Measurements from ENCODE around the gene KLHL13.
"Not testable (repeated sequence)": the region's sequence is repeated elsewhere in the genome, so short reads cannot be mapped to it uniquely, and the experiment has no call there.

KLHL13 gene

GRCh38 chrX:118074196-118074595 is 42.4 kb downstream of the KLHL13 start:
- DNase-seq (ENCODE audit: extremely low read depth in 1 of 2, low read depth in 1 of 2): no peak

- DNase-seq (ENCODE audit: extremely low read depth in 1 of 2, low read depth in 1 of 2): no peak
Observed at GRCh38 chrX:118066867-118067515, 49.6 kb downstream of the KLHL13 start.

- DNase-seq (ENCODE audit: extremely low read depth in 1 of 2, low read depth in 1 of 2): no peak
Observed at GRCh38 chrX:118062817-118063615, 53.6 kb downstream of the KLHL13 start.

- DNase-seq (ENCODE audit: extremely low read depth in 1 of 2, low read depth in 1 of 2): no peak
Observed at GRCh38 chrX:118062048-118062789, 54.4 kb downstream of the KLHL13 start.

GRCh38 chrX:118058924-118059323 is 57.7 kb downstream of the KLHL13 start:
- DNase-seq (ENCODE audit: extremely low read depth in 1 of 2, low read depth in 1 of 2): no peak

- DNase-seq (ENCODE audit: extremely low read depth in 1 of 2, low read depth in 1 of 2): no peak
Observed at GRCh38 chrX:118056870-118057269, 59.7 kb downstream of the KLHL13 start.

GRCh38 chrX:118049713-118050112 is 66.9 kb downstream of the KLHL13 start:
- DNase-seq (ENCODE audit: extremely low read depth in 1 of 2, low read depth in 1 of 2): no peak

- DNase-seq (ENCODE audit: extremely low read depth in 1 of 2, low read depth in 1 of 2): no peak
Observed at GRCh38 chrX:118047446-118048186, 69.0 kb downstream of the KLHL13 start.

- DNase-seq (ENCODE audit: extremely low read depth in 1 of 2, low read depth in 1 of 2): no peak
Observed at GRCh38 chrX:118039591-118039990, 77.0 kb downstream of the KLHL13 start.

- DNase-seq (ENCODE audit: extremely low read depth in 1 of 2, low read depth in 1 of 2): no peak
Observed at GRCh38 chrX:118038614-118039365, 77.8 kb downstream of the KLHL13 start.

- DNase-seq (ENCODE audit: extremely low read depth in 1 of 2, low read depth in 1 of 2): no peak
Observed at GRCh38 chrX:118026631-118027030, 90.0 kb downstream of the KLHL13 start.

- no peak for DNase-seq (ENCODE audit: extremely low read depth in 1 of 2, low read depth in 1 of 2)
Observed at GRCh38 chrX:118025226-118025625, 91.4 kb downstream of the KLHL13 start.

- DNase-seq (ENCODE audit: extremely low read depth in 1 of 2, low read depth in 1 of 2): no peak
Observed at GRCh38 chrX:118024482-118024881, 92.1 kb downstream of the KLHL13 start.

- no peak for DNase-seq (ENCODE audit: extremely low read depth in 1 of 2, low read depth in 1 of 2)
Observed at GRCh38 chrX:118022753-118023152, 93.9 kb downstream of the KLHL13 start.

- DNase-seq (ENCODE audit: extremely low read depth in 1 of 2, low read depth in 1 of 2): no peak
Observed at GRCh38 chrX:118016422-118016821, 100.2 kb downstream of the KLHL13 start.

- not testable (repeated sequence) for DNase-seq (ENCODE audit: extremely low read depth in 1 of 2, low read depth in 1 of 2)
Observed at GRCh38 chrX:118002417-118002816, 114.2 kb downstream of the KLHL13 start.

GRCh38 chrX:118000518-118000917 is 116.1 kb downstream of the KLHL13 start:
- no peak for DNase-seq (ENCODE audit: extremely low read depth in 1 of 2, low read depth in 1 of 2)

- DNase-seq (ENCODE audit: extremely low read depth in 1 of 2, low read depth in 1 of 2): no peak
Observed at GRCh38 chrX:117998171-117998570, 118.4 kb downstream of the KLHL13 start.

GRCh38 chrX:117996918-117997480 is 119.6 kb downstream of the KLHL13 start:
- no peak for DNase-seq (ENCODE audit: extremely low read depth in 1 of 2, low read depth in 1 of 2)

- DNase-seq (ENCODE audit: extremely low read depth in 1 of 2, low read depth in 1 of 2): no peak
Observed at GRCh38 chrX:117996408-117996807, 120.2 kb downstream of the KLHL13 start.
